Tibial artery (tissue), 4 donors: Measurements from ENCODE around the gene ZNF592.
A peak's percentile ranks its signal among the peaks of the same experiment; 100 is the strongest.

ENCODE experiments used
- DNase-seq, 2 donors: peaks; one replicate each; pipeline ENCODE4 v3.0.0-alpha.2; 2019
- H3K27ac ChIP-seq, 2 donors: fragments of 200-600 bp; sonication (generic) in 1 of 2; 1 replicate in 1 of 2; 2 replicates in 1 of 2; pipeline ENCODE4 v1.5.1; 2018 to 2019; ENCODE audit warnings: mild to moderate bottlenecking in 1 of 2
- H3K27me3 ChIP-seq, 2 donors: fragments of 200-600 bp; sonication (generic) in 1 of 2; one replicate each; pipeline versions ENCODE4 v1.5.1 to v1.6.0; 2016 to 2019
- H3K36me3 ChIP-seq, 3 donors: fragments of 200-600 bp; sonication (generic) in 2 of 3; one replicate each; pipeline ENCODE4 v1.5.1; 2016 to 2019; ENCODE audit warnings: mild to moderate bottlenecking in 2 of 3
- H3K4me1 ChIP-seq, 4 donors: fragments of 200-600 bp; sonication (generic) in 2 of 4; 1 replicate in 3 of 4; 2 replicates in 1 of 4; pipeline ENCODE4 v1.5.1; 2016 to 2019
- H3K4me3 ChIP-seq, 2 donors: fragments of 200-600 bp; sonication (generic) in 1 of 2; 1 replicate in 1 of 2; 2 replicates in 1 of 2; pipeline ENCODE4 v1.5.1; 2018 to 2019; ENCODE audit warnings: mild to moderate bottlenecking in 2 of 2
- H3K9me3 ChIP-seq, 3 donors: fragments of 200-600 bp; sonication (generic) in 1 of 3; one replicate each; pipeline ENCODE4 v1.5.1; 2016 to 2019
- intact Hi-C: fragments of 100-400 bp; cut with DNase I; formaldehyde crosslinking; loops from one replicate; pipeline ENCODE4 v1.15.0; 2023; ENCODE audit warnings: low total_unique reads
- TF ChIP-seq, protein P1 (sequence below), 2 experiments: fragments of 200-600 bp in 1 of 2; fragments of 450-650 bp in 1 of 2; IDR thresholded peaks; one replicate each; pipeline ENCODE4 v1.5.1; 2017 to 2019; ENCODE audit warnings: antibody characterized with exemption in 2 of 2, mild to moderate bottlenecking in 1 of 2, moderate library complexity in 1 of 2

ZNF592 gene

GRCh38 chr15:84714821-84715220 lies 33.6 kb upstream of the ZNF592 start:
- intact Hi-C loops, result loop anchor here (10.0 kb wide), 1 partner anchor 110 kb away; the partner anchor contains the start of gene ZSCAN2
- DNase-seq, result no peak

DNA sequence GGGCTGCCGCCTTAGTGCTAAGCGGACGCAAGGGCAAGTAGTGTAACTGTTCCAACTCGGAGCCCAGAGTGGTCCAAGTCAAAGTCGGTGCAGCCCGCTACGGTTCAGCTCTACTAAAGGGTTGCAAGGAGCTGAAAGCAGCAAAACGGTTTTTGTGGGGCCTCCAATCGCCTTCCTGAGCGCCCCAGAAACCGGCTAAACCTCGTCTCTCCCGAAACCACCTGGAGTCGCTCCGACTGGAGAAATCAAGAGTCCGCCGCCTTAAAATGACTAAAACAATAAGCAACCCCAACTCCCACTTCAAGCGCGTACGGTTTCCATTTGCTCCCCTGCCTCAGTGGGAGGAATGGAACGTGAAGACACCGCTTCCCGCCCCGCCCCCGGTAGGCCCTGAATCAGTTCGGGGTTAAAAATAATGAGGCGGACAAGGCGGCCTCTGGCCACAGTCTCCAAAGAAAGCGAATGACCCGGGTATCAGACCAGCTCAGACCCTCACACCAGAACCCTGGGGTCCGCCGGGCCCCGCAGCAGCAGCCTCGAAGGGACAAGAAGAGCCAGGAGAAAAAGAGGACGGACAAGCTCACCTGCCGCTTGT lies 32.9 kb upstream of the ZNF592 start:
- H3K9me3 ChIP-seq, result no peaks in the 10 kb centered on the region
- H3K4me1 ChIP-seq, result peaks cover 0 to 32% (median 20%) of the 10 kb centered on the region in 4 donors
- TF ChIP-seq, protein P1, sequence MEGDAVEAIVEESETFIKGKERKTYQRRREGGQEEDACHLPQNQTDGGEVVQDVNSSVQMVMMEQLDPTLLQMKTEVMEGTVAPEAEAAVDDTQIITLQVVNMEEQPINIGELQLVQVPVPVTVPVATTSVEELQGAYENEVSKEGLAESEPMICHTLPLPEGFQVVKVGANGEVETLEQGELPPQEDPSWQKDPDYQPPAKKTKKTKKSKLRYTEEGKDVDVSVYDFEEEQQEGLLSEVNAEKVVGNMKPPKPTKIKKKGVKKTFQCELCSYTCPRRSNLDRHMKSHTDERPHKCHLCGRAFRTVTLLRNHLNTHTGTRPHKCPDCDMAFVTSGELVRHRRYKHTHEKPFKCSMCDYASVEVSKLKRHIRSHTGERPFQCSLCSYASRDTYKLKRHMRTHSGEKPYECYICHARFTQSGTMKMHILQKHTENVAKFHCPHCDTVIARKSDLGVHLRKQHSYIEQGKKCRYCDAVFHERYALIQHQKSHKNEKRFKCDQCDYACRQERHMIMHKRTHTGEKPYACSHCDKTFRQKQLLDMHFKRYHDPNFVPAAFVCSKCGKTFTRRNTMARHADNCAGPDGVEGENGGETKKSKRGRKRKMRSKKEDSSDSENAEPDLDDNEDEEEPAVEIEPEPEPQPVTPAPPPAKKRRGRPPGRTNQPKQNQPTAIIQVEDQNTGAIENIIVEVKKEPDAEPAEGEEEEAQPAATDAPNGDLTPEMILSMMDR (IDR thresholded peaks at IDR 0.05), result no peak
- intact Hi-C loops, result loop anchor here (2.0 to 10.0 kb wide), 2 partner anchors 33 to 111 kb away; partner anchors contain the start of genes ZNF592 and ZSCAN2
- peaks cover 5 to 10% (median 8%) of the 10 kb centered on the region in 3 donors for H3K36me3 ChIP-seq
- peak; percentile 23 to 66 for DNase-seq
- H3K27me3 ChIP-seq, result no peaks in the 10 kb centered on the region
- peak overlapping the region; percentile 86 to 87 for H3K4me3 ChIP-seq
- H3K27ac ChIP-seq, result peak overlapping the region; percentile 87 to 90

More at GRCh38 chr15:84714821-84715220, 33.6 kb upstream of the ZNF592 start:
- Histone ChIP-seq H3K27me3 (no peaks in the 10 kb centered on the region), H3K4me1 (peaks cover 0 to 32% (median 20%) of the 10 kb centered on the region in 4 donors), H3K36me3 (peaks cover 8 to 15% (median 13%) of the 10 kb centered on the region in 3 donors), H3K27ac (peak overlapping the region; percentile 87 to 90), H3K9me3 (no peaks in the 10 kb centered on the region), H3K4me3 (peak overlapping the region; percentile 86 to 87)
- TF ChIP-seq, protein P1 (IDR thresholded peaks at IDR 0.05), result no peak

DNA sequence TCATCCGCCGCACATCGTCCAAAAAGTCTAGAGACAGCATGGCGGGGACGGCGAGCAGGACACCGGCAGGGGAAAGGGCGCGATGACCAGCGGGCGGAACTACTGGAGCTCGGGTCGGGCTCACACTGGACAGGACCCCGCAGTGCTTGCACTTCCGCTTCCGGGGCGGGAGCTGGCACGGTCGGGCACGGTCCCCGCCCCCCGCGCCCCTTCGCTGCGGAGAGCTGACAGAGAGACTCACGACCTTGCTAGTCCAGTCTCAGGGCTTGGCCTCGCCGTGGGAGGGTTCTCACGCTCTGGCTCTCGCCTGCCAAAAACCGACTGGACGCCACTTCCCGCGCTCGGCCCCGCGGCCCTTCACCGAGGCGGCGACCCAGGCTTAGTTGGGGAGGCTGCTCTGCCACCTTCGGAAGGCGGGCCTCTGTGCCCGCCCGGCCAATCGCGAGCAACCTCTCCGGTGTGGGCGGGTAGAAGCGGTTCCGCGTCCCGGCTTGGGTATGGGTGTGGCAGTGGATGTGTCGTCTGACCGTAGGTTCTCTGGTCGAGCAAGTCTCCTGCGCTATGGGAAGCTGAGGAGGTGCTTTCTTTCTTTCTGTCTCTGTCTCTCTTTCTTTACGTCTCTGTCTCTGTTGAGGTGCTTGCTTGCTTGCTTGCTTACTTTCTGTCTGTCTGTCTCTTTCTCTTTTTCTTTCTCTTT lies 32.2 kb upstream of the ZNF592 start, which contains the start of gene SEC11A:
TSS of gene SEC11A (minus strand) at position 104 of the 697 bp plus-strand sequence. CDS start at position 40, 64 bp downstream.
- DNase-seq, result peak; percentile 96 to 98
- intact Hi-C loops, result loop anchor here (2.0 to 10.0 kb wide), 2 partner anchors 33 to 111 kb away; partner anchors contain the start of genes ZNF592 and ZSCAN2
- TF ChIP-seq, protein P1 (IDR thresholded peaks at IDR 0.05), result no peak
- Histone ChIP-seq H3K4me3 (peak within 1 kb of the TSS; percentile 86 to 87), H3K27me3 (no peaks in the 10 kb centered on the region), H3K27ac (peak within 1 kb of the TSS; percentile 87 to 90), H3K36me3 (peaks cover 0 to 4% (median 2%) of the 10 kb centered on the region in 3 donors), H3K9me3 (no peaks in the 10 kb centered on the region), H3K4me1 (peaks cover 0 to 32% (median 20%) of the 10 kb centered on the region in 4 donors)

DNA sequence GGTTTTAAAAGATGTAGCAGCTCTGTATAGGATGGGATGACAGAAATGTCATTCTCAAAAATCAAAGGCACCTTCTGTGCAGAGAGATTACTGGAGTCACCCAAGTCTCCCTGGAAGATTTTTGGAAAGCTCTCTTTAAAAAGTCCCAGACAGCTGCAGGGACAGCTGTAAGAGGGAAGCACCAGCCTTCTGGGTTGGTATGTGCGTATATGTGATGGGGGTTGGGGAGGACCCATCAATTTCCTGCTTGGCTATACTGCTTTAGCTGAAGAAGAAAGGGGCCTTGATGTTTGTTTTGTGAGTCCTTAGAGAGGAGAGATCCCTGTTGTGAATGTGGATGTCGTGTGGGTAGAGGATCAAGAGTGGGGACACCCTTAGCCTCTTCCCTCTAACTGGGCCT lies 27.0 kb upstream of the ZNF592 start:
- Histone ChIP-seq H3K36me3 (no peaks in the 10 kb centered on the region), H3K27me3 (no peaks in the 10 kb centered on the region), H3K4me3 (no peak overlapping the region), H3K27ac (no peak overlapping the region), H3K9me3 (no peaks in the 10 kb centered on the region), H3K4me1 (peaks cover 0 to 10% (median 3%) of the 10 kb centered on the region in 4 donors)
- no peak for DNase-seq
- TF ChIP-seq, protein P1 (IDR thresholded peaks at IDR 0.05), result no peak
- intact Hi-C loops, result no loop called here

- TF ChIP-seq, protein P1 (IDR thresholded peaks at IDR 0.05), result no peak
- Histone ChIP-seq H3K36me3 (no peaks in the 10 kb centered on the region), H3K4me3 (no peak overlapping the region), H3K9me3 (no peaks in the 10 kb centered on the region), H3K4me1 (peaks cover 0 to 1% (median under 1%) of the 10 kb centered on the region in 4 donors), H3K27me3 (no peaks in the 10 kb centered on the region), H3K27ac (no peak overlapping the region)
- no peak for DNase-seq
- intact Hi-C loops, result no loop called here
Observed at GRCh38 chr15:84722628-84723027, 25.8 kb upstream of the ZNF592 start.
